ENCODE data around the gene RABGAP1L. TPM values are rescaled to one million over a fixed set of nuclear protein-coding genes. Genes with fewer than 3 reads are reported as not detected.

RABGAP1L gene
- total and polyA plus RNA-seq, 2 of the 4 experiments (the other 2 are of a cell fraction), result 7.9 to 26.7 TPM

DNA sequence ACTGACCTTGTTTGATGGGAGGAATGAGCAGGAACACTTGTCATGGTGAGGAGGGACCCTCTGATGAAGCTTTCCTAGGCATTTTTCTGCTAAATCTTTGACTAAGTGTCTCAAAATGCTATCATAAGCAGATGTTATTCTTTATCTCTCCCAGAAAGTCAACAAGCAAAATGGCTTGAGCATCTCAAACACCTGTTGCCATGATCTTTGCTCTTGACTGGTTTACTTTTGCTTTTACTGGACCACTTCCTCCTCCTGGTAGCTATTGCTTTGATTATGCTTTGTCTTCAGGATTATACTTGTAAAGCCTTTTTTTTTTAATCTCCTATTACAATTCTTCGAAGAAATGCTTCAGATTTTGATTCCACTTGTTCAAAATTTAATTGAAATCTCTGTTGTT is 445.9 kb downstream of the RABGAP1L start:
- no TSS peak for BruUV-seq (replicated peaks)

More for the DNA sequence above, 445.9 kb downstream of the RABGAP1L start:
- H3K9ac ChIP-seq (ENCODE audit: low read depth, low read length), result no peak overlapping the region
- no peak overlapping the region for H2AK5ac ChIP-seq (ENCODE audit: low read depth, low read length)
- H3K4me2 ChIP-seq (ENCODE audit: low read depth, low read length), result no peak overlapping the region
- DNase-seq (no peak), ATAC-seq (ENCODE audit: low read depth) (no peak)
- no peaks in the 10 kb centered on the region for H3K9me1 ChIP-seq (ENCODE audit: insufficient read depth, low read length)
- WGBS, 2 experiments (ENCODE audit: extremely low coverage in 2 of 2, insufficient read length in 1 of 2), result no CpG with 5 or more reads among the region's 1 CpG
- no peak overlapping the region for H2AK9ac ChIP-seq (replicated peaks; ENCODE audit: low read depth, low read length, poor library complexity)
- H3K36me3 ChIP-seq (ENCODE audit: control insufficient read depth, insufficient read depth, low read length), result no peaks in the 10 kb centered on the region
- H4K91ac ChIP-seq (ENCODE audit: insufficient read depth, low read depth, low read length), result no peak overlapping the region
- no peaks in the 10 kb centered on the region for H4K20me1 ChIP-seq (ENCODE audit: insufficient read depth, low read length)
- H2BK120ac ChIP-seq (ENCODE audit: low read depth, low read length), result no peak overlapping the region
- H3K27me3 ChIP-seq (ENCODE audit: control insufficient read depth, insufficient read depth, low read length), result no peaks in the 10 kb centered on the region
- CTCF ChIA-PET, result no interaction called here
- dilution Hi-C loops (cut with HindIII; ENCODE audit: low sequenced_read_pairs, unreplicated experiment), result no loop called here
- no peak overlapping the region for H4K5ac ChIP-seq (ENCODE audit: low read depth, low read length)
- no peak overlapping the region for H3K18ac ChIP-seq (ENCODE audit: low read depth, low read length)
- intact Hi-C loops (cut with micrococcal nuclease), result no loop called here
- no peaks in the 10 kb centered on the region for H3K4me1 ChIP-seq (ENCODE audit: control insufficient read depth, insufficient read depth, low read length)
- no peak overlapping the region for H3K56ac ChIP-seq (ENCODE audit: extremely low read depth, insufficient read depth, low read length)
- H3K79me1 ChIP-seq (ENCODE audit: low read depth in 1 of 2, low read length in 2 of 2), result no peaks in the 10 kb centered on the region
- no peak overlapping the region for H2BK20ac ChIP-seq (ENCODE audit: low read depth, low read length)
- in situ Hi-C loops (cut with MboI; ENCODE audit: low sequenced_read_pairs), result no loop called here
- H3K27ac ChIP-seq (ENCODE audit: insufficient read depth, low read length), result no peak overlapping the region
- no peak overlapping the region for H3K4ac ChIP-seq (ENCODE audit: low read depth, low read length)
- no peaks in the 10 kb centered on the region for H3K9me3 ChIP-seq (ENCODE audit: control insufficient read depth, insufficient read depth, low read length)
- H2AFZ ChIP-seq (replicated peaks; ENCODE audit: low read length, poor library complexity), result no peak overlapping the region
- POLR2A ChIA-PET (ENCODE audit: unreplicated experiment), result no interaction called here
- no peak overlapping the region for H3K14ac ChIP-seq (replicated peaks; ENCODE audit: low read depth, low read length)
- H3K4me3 ChIP-seq (ENCODE audit: insufficient read depth, low read depth, low read length), result no peak overlapping the region
- TF ChIP-seq, protein P1, sequence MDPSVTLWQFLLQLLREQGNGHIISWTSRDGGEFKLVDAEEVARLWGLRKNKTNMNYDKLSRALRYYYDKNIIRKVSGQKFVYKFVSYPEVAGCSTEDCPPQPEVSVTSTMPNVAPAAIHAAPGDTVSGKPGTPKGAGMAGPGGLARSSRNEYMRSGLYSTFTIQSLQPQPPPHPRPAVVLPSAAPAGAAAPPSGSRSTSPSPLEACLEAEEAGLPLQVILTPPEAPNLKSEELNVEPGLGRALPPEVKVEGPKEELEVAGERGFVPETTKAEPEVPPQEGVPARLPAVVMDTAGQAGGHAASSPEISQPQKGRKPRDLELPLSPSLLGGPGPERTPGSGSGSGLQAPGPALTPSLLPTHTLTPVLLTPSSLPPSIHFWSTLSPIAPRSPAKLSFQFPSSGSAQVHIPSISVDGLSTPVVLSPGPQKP (IDR thresholded peaks at IDR 0.05; ENCODE audit: borderline replicate concordance, low read depth, low read length), result no peak
- no peak for TF ChIP-seq MAZ (IDR thresholded peaks at IDR 0.05; ENCODE audit: borderline replicate concordance, low read depth, low read length)
- H3K23ac ChIP-seq (ENCODE audit: low read depth, low read length), result no peak overlapping the region
- H4K8ac ChIP-seq (ENCODE audit: low read depth in 2 of 2, low read length in 2 of 2), result no peak overlapping the region
- H2BK15ac ChIP-seq (ENCODE audit: low read depth, low read length), result no peak overlapping the region
- H2BK5ac ChIP-seq (ENCODE audit: low read depth, low read length, poor library complexity, severe bottlenecking), result no peak overlapping the region
